GM03348 (cell line): Measurements from ENCODE around the gene SGPP1.
"Not testable (repeated sequence)": the region's sequence is repeated elsewhere in the genome, so short reads cannot be mapped to it uniquely, and the experiment has no call there.

Experiments
- DNase-seq: peaks from one replicate; pipeline ENCODE4 v3.0.0; 2012; ENCODE audit warnings: low spot score

The SGPP1 gene

DNA sequence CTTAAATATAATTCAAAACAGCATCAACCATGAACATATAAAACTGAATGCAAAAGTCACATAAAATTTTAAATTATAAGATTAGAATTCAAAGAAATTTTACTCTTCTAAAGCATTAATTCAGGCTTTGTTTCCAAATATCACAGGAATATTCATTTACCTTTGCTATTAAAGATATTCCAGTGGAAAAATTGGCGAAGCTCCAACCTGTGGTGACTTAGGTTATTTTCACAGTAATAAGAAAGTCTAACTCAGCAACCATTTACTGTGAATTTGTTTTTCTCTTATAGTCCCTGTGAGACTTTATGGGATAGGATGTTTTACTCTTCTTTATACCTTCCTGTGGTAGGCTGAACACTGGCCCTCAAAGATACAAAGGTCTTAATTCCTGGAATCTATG, 89.4 kb downstream of the SGPP1 start:
- DNase-seq = no peak

DNA sequence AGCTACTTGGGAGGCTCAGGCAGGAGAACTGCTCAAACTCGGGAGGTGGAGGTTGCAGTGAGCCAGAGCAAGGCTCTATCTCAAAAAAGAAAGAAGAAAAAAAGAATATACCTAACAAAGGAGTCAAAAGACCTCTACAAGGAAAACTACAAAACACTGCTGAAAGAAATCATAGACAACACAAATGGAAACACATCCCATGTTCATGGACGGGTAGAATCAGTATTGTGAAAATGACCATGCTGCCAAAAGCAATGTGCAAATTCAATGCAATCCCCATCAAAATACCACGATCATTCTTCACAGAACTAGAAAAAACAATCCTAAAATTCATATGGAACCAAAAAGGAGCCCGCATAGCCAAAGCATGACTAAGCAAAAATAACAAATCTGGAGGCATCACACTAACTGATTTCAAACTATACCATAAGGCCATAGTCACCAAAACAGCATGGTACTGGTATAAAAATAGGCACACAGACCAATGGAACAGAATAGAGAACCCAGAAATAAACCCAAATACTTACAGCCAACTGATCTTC, 91.7 kb downstream of the SGPP1 start:
- not testable (repeated sequence) for DNase-seq
